GM10847 (cell line): Measurements from ENCODE around the gene DPY19L1.

Experiments
- POLR2A ChIP-seq: IDR thresholded peaks from 2 replicates; pipeline ENCODE4 v1.6.1; 2011; ENCODE audit not compliant: insufficient read length; ENCODE audit errors: extremely low read depth

DPY19L1 gene

GRCh38 chr7:34939175-34939574 lies 98.1 kb downstream of the DPY19L1 start:
- no peak for TF ChIP-seq POLR2A

DNA sequence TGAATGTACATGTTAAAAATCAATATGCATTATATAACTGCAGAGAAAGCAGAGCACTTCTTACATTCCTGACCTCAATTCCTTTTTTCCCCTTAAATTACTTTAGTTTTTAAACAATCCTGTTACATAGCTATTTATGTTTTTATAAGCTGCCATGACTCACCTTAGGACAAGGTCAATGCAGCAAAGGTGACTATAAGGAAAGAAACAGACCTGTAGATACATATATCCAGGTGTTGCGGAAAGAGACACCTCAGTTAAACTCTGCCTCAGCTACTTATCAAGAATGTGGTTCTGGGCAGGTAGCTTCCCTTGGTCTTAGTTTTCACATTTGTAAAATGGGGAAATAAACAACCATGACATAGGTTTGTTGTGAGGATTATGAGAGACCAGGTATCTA lies 105.5 kb downstream of the DPY19L1 start:
- no peak for TF ChIP-seq POLR2A

GRCh38 chr7:34928560-34928959 lies 108.7 kb downstream of the DPY19L1 start:
- TF ChIP-seq POLR2A, result no peak

- TF ChIP-seq POLR2A, result no peak
Observed at GRCh38 chr7:34928052-34928451, 109.2 kb downstream of the DPY19L1 start.

GRCh38 chr7:34916267-34916666 lies 121.0 kb downstream of the DPY19L1 start:
- no peak for TF ChIP-seq POLR2A

- no peak for TF ChIP-seq POLR2A
Observed at GRCh38 chr7:34912236-34912635, 125.0 kb downstream of the DPY19L1 start.

DNA sequence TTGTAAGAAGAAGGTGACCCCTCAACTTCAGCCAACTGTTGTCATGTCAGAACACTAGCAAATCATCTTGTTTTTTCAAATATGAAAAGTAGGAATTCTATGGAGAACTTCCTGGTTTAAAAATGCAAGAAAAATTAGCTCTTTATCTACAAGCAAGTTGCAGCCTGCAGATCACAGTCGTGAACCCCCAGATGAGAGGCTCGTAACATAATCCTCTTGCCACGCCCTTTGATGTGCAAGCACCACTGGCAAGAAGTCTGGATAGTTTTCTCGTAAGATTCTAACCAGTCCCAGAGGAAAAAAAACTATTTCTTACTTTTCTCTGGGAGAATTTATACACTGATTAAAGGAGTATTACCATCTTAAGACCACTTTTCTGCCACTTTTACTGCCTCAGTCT lies 132.3 kb downstream of the DPY19L1 start:
- TF ChIP-seq POLR2A, result no peak

GRCh38 chr7:34902182-34902581 lies 135.1 kb downstream of the DPY19L1 start:
- TF ChIP-seq POLR2A, result no peak

GRCh38 chr7:34900891-34901513 lies 136.3 kb downstream of the DPY19L1 start:
- no peak for TF ChIP-seq POLR2A

GRCh38 chr7:34895202-34895601 lies 142.1 kb downstream of the DPY19L1 start:
- no peak for TF ChIP-seq POLR2A

GRCh38 chr7:34889951-34890350 lies 147.3 kb downstream of the DPY19L1 start:
- no peak for TF ChIP-seq POLR2A

GRCh38 chr7:34886856-34887255 lies 150.4 kb downstream of the DPY19L1 start:
- TF ChIP-seq POLR2A, result no peak

DNA sequence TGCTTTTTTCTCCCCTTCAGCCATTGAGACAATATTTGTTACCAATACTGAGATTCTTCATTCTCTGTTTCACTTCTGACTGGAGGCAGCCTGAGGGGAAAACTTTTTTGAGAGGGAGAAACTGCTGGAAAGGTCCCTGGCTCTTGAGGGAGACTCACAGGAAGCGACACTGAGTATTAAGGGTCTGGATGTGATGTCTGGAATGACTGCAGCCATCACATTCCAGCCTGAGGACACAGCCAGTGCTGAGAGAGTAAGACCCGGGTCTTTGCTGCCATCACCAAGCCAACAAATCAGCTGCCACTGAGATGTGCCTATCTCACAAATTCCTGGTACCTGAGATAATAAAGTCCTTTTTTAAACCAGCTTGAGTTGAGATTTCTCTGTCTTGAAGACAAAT lies 157.4 kb downstream of the DPY19L1 start:
- no peak for TF ChIP-seq POLR2A
